ENCODE data around the gene CACFD1.

DNA sequence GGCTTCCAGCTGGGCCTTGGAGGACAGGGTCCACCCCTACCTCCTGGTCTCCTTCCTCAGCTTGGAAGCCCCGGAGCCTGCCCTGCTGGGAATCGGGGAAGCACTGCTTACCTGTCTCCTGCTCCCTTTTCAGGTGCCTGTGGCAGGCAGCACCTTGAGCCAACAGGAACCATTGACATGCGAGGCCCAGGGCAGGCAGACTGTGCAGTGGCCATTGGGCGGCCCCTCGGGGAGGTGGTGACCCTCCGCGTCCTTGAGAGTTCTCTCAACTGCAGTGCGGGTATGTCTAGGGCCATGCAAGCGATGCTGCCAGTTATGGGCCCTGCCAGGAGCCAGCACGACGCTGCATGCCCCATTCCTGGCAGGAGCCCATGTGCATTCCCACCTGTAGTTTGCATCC is 3.8 kb upstream of the CACFD1 start:
- TF ChIP-seq, protein P1, sequence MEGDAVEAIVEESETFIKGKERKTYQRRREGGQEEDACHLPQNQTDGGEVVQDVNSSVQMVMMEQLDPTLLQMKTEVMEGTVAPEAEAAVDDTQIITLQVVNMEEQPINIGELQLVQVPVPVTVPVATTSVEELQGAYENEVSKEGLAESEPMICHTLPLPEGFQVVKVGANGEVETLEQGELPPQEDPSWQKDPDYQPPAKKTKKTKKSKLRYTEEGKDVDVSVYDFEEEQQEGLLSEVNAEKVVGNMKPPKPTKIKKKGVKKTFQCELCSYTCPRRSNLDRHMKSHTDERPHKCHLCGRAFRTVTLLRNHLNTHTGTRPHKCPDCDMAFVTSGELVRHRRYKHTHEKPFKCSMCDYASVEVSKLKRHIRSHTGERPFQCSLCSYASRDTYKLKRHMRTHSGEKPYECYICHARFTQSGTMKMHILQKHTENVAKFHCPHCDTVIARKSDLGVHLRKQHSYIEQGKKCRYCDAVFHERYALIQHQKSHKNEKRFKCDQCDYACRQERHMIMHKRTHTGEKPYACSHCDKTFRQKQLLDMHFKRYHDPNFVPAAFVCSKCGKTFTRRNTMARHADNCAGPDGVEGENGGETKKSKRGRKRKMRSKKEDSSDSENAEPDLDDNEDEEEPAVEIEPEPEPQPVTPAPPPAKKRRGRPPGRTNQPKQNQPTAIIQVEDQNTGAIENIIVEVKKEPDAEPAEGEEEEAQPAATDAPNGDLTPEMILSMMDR (IDR thresholded peaks at IDR 0.05): no peak
- no peak for TF ChIP-seq POLR2AphosphoS5 (IDR thresholded peaks at IDR 0.05; ENCODE audit: insufficient read depth in 1 of 2, low read depth in 1 of 2)

Measured in vagina (tissue), 2 donors.